NOMO-1 treated with dmso at 0.1 percent for 144 hours (cell line): Measurements from ENCODE around the gene DTD1.

ENCODE experiments used
- DNase-seq: peaks from one replicate; lab custom pipeline; 2025; ENCODE audit not compliant: unreplicated experiment; lab: John Stamatoyannopoulos, UW

Gene DTD1

GRCh38 chr20:18701969-18702368 lies 114.1 kb downstream of the DTD1 start:
- DNase-seq, result no peak

GRCh38 chr20:18702736-18703135 lies 114.9 kb downstream of the DTD1 start:
- no peak for DNase-seq

GRCh38 chr20:18705490-18705889 lies 117.6 kb downstream of the DTD1 start:
- DNase-seq, result no peak

GRCh38 chr20:18705910-18706309 lies 118.1 kb downstream of the DTD1 start:
- DNase-seq, result no peak

GRCh38 chr20:18712131-18712530 lies 124.3 kb downstream of the DTD1 start:
- no peak for DNase-seq

GRCh38 chr20:18712882-18713281 lies 125.0 kb downstream of the DTD1 start:
- no peak for DNase-seq

- no peak for DNase-seq
Measured at GRCh38 chr20:18715564-18715963, 127.7 kb downstream of the DTD1 start.

GRCh38 chr20:18717062-18717461 lies 129.2 kb downstream of the DTD1 start:
- DNase-seq, result no peak

GRCh38 chr20:18718129-18718528 lies 130.3 kb downstream of the DTD1 start:
- no peak for DNase-seq

- no peak for DNase-seq
Measured at GRCh38 chr20:18719426-18719825, 131.6 kb downstream of the DTD1 start.

- DNase-seq, result no peak
Measured at GRCh38 chr20:18721551-18722115, 133.8 kb downstream of the DTD1 start.

GRCh38 chr20:18722371-18722770 lies 134.5 kb downstream of the DTD1 start:
- no peak for DNase-seq

GRCh38 chr20:18724077-18724476 lies 136.2 kb downstream of the DTD1 start:
- DNase-seq, result no peak

GRCh38 chr20:18724788-18725464 lies 137.1 kb downstream of the DTD1 start:
- no peak for DNase-seq

- DNase-seq, result no peak
Measured at GRCh38 chr20:18727032-18727508, 139.2 kb downstream of the DTD1 start.

- no peak for DNase-seq
Measured at GRCh38 chr20:18728165-18728869, 140.5 kb downstream of the DTD1 start.

GRCh38 chr20:18728870-18729224 lies 141.0 kb downstream of the DTD1 start:
- no peak for DNase-seq

- no peak for DNase-seq
Measured at GRCh38 chr20:18729231-18729825, 141.5 kb downstream of the DTD1 start.

- no peak for DNase-seq
Measured at GRCh38 chr20:18731940-18732339, 144.1 kb downstream of the DTD1 start.

- no peak for DNase-seq
Measured at GRCh38 chr20:18734525-18735189, 146.8 kb downstream of the DTD1 start.

- no peak for DNase-seq
Measured at GRCh38 chr20:18737140-18737539, 149.3 kb downstream of the DTD1 start.
